ENCODE measurements around the gene CDH4. TPM values are rescaled to one million over a fixed set of nuclear protein-coding genes. Genes with fewer than 3 reads are reported as not detected.

CDH4 gene
- total RNA-seq, 1 donor from 2014 or later = 8.9 TPM

GRCh38 chr20:61262514-61262913 lies 10.5 kb downstream of the CDH4 start:
- H3K4me3 Mint-ChIP-seq = no peak overlapping the region

GRCh38 chr20:61263084-61263695 lies 11.1 kb downstream of the CDH4 start:
- Mint-ChIP-seq H3K27me3 (ENCODE audit: low read depth) (no peaks in the 10 kb centered on the region), H3K9me3 (no peaks in the 10 kb centered on the region), H3K27ac (ENCODE audit: unreplicated experiment) (no peak overlapping the region), H3K4me1 (peaks cover 5% of the 10 kb centered on the region), H3K36me3 (ENCODE audit: low read depth) (peaks cover 6% of the 10 kb centered on the region), H3K4me3 (no peak overlapping the region)
- DNase-seq (ENCODE audit: low read depth, low spot score) = peak; percentile 70
- TF ChIP-seq CTCF (conservative IDR thresholded peaks at IDR 0.05) = peak; percentile 91

More at GRCh38 chr20:61262514-61262913, 10.5 kb downstream of the CDH4 start:
- Mint-ChIP-seq H3K4me1 (peaks cover 5% of the 10 kb centered on the region), H3K9me3 (no peaks in the 10 kb centered on the region), H3K27me3 (ENCODE audit: low read depth) (no peaks in the 10 kb centered on the region), H3K36me3 (ENCODE audit: low read depth) (peaks cover 6% of the 10 kb centered on the region), H3K27ac (ENCODE audit: unreplicated experiment) (no peak overlapping the region)
- no peak for DNase-seq (ENCODE audit: low read depth, low spot score)
- no peak for TF ChIP-seq CTCF (conservative IDR thresholded peaks at IDR 0.05)

GRCh38 chr20:61263938-61264337 lies 11.9 kb downstream of the CDH4 start:
- H3K36me3 Mint-ChIP-seq (ENCODE audit: low read depth) = peaks cover 6% of the 10 kb centered on the region
- no peak overlapping the region for H3K27ac Mint-ChIP-seq (ENCODE audit: unreplicated experiment)
- no peak for TF ChIP-seq CTCF (conservative IDR thresholded peaks at IDR 0.05)
- no peak for DNase-seq (ENCODE audit: low read depth, low spot score)
- H3K9me3 Mint-ChIP-seq = no peaks in the 10 kb centered on the region
- no peaks in the 10 kb centered on the region for H3K27me3 Mint-ChIP-seq (ENCODE audit: low read depth)
- peaks cover 5% of the 10 kb centered on the region for H3K4me1 Mint-ChIP-seq
- H3K4me3 Mint-ChIP-seq = no peak overlapping the region

GRCh38 chr20:61267241-61267640 lies 15.2 kb downstream of the CDH4 start:
- no peak overlapping the region for H3K4me3 Mint-ChIP-seq
- H3K27me3 Mint-ChIP-seq (ENCODE audit: low read depth) = no peaks in the 10 kb centered on the region
- peaks cover 3% of the 10 kb centered on the region for H3K36me3 Mint-ChIP-seq (ENCODE audit: low read depth)
- H3K4me1 Mint-ChIP-seq = peaks cover 23% of the 10 kb centered on the region
- H3K9me3 Mint-ChIP-seq = no peaks in the 10 kb centered on the region
- H3K27ac Mint-ChIP-seq (ENCODE audit: unreplicated experiment) = no peak overlapping the region
- no peak for DNase-seq (ENCODE audit: low read depth, low spot score)
- no peak for TF ChIP-seq CTCF (conservative IDR thresholded peaks at IDR 0.05)

- H3K4me3 Mint-ChIP-seq = no peak overlapping the region
- no peaks in the 10 kb centered on the region for H3K27me3 Mint-ChIP-seq (ENCODE audit: low read depth)
- H3K9me3 Mint-ChIP-seq = no peaks in the 10 kb centered on the region
Observed at GRCh38 chr20:61268024-61268423, 16.0 kb downstream of the CDH4 start.

More at GRCh38 chr20:61268024-61268423, 16.0 kb downstream of the CDH4 start:
- peaks cover 25% of the 10 kb centered on the region for H3K4me1 Mint-ChIP-seq
- DNase-seq (ENCODE audit: low read depth, low spot score) = no peak
- no peak overlapping the region for H3K27ac Mint-ChIP-seq (ENCODE audit: unreplicated experiment)
- peaks cover 5% of the 10 kb centered on the region for H3K36me3 Mint-ChIP-seq (ENCODE audit: low read depth)
- TF ChIP-seq CTCF (conservative IDR thresholded peaks at IDR 0.05) = no peak

All from neural crest cell (in vitro differentiated cells).